GM19397 (cell line): ENCODE measurements around the gene IKZF5.

Experiments used
- ATAC-seq: cut with Tn5 transposase; IDR thresholded peaks from one replicate; pipeline ENCODE4 v1.9.1; 2021; ENCODE audit warnings: mild to moderate bottlenecking, moderate library complexity; ENCODE audit not compliant: unreplicated experiment

The IKZF5 gene, protein sequence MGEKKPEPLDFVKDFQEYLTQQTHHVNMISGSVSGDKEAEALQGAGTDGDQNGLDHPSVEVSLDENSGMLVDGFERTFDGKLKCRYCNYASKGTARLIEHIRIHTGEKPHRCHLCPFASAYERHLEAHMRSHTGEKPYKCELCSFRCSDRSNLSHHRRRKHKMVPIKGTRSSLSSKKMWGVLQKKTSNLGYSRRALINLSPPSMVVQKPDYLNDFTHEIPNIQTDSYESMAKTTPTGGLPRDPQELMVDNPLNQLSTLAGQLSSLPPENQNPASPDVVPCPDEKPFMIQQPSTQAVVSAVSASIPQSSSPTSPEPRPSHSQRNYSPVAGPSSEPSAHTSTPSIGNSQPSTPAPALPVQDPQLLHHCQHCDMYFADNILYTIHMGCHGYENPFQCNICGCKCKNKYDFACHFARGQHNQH

DNA sequence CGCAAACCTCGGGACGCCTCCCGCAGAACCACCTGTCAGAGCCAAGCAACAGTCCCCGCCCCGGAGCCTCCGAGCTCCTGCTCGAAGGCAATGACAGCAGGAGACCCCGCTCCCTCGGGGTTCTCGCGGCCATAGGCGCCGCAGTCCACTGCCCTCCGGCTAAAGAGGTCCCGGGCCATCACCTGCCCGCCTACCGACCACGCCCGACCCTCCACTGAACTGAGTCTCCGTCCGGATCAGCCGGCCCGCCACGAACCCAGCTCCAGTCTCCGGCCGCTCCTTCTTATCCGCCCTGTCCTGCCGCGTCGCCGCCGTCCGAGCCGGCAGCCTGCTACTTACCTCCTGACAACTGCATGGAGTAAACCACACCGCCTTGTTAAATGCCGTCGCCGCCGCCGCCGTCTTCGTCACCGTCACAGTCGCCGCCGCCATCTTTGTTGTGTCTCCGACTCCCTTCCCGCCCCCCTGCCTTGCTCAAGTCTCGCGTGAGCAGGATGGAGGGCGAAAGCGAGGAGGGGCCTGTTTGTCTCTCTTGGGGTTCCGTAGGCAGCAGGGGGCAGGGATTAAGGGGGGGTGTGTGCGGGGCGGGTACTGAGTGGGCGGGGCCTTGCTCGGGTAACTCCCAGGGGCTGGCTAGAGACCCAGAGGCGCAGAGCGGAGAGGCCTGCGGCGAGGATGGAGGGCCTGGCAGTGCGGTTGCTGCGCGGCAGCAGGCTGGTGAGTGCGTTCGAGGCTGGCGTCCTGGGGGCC, at the start of gene IKZF5, which contains the start of gene ACADSB:
Gene IKZF5, minus strand, starts transcription at position 441 of the 750 bp plus-strand sequence. CDS start 10,170 bp downstream, outside the sequence.
Gene ACADSB, plus strand, starts transcription at position 652 of the 750 bp plus-strand sequence. Its CDS starts 24 bp downstream, at position 676.
- peak; percentile 85 for ATAC-seq

- no peak for ATAC-seq
Measured at GRCh38 chr10:123057968-123058367, 49.4 kb upstream of the IKZF5 start.

DNA sequence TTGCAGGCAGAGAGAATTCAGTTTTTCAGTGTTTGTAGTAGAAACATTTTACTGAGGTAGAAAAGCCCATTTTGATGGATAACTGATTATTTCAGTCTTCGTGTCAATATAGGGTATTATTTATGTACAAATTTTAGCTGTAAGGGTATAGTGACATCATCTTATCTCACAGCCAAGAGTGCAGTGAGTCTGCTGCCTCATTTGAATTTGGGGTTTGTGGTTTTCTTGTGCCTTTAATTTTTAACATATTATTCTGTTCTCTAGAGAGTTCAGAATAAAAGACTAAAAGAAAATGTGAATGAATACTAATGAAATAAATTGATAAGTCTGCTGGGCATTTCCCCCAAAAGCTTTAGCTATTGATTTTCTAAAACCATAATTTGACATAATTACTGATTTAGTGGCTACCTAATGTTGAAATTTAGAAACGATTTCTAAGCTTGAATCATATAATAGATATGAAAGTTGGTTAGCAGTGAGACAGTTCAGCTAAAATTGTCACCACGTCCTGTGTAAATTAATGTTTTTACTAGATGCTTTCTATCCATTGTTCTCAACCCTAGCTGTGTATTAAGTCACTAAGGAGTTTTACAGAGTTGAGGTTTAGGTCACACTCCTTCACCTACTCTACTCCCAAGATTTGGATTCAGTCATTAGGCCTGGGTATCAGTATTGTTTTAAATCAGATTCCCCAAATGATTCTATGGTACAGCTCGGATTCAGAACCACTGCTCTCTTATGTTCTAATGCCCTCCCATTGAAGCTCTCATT, 37.6 kb upstream of the IKZF5 start:
- ATAC-seq: no peak

DNA sequence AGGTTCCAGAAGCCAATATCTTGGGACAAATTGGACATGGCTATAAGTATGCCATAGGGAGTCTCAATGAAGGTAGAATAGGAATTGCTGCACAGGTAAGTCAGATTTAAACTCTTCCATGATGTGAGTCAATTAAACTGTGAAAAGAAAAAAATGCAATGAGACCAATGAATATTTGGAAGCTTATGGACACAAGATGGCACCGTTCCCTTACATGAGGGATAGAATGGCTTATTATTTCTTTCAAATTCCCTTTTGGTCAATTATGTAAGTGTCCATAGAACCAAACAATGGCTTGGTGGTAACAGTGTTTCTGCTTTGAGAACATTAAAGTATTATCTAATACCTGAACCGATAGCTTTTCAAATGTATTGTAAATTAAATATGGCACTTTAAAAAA, 35.8 kb upstream of the IKZF5 start:
- ATAC-seq: no peak

- peak; percentile 66 for ATAC-seq
Measured at GRCh38 chr10:123043409-123043925, 34.9 kb upstream of the IKZF5 start.

DNA sequence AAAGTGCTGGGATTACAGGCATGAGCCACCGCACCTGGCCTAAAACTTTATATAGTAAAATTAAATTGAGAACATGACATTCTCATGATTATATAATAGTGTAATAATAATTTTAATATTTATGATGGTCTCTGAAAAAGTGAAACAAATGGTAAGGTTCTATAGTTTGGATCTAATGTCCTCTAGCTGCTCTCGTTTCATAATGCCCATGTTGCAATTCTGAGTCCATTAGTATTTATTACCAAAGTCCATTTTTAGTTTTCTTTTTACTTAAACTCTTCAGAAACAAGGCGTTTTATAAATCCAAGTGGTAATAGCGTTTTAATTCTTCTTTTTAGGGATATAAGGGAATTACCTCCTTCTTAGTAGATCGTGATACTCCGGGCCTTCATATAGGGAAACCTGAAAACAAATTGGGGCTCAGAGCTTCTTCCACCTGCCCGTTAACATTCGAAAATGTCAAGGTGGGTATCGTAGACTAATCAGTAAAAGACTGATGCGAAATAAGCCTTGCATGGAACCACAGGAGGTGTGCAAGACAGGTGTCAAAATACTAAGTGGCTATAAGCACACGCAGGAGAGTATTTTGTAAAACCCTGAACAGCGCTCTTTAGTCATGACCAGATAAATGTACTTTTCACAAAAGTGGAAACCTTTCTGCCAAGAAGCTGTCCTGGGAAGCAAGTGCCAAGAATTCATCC, 34.3 kb upstream of the IKZF5 start:
- no peak for ATAC-seq

DNA sequence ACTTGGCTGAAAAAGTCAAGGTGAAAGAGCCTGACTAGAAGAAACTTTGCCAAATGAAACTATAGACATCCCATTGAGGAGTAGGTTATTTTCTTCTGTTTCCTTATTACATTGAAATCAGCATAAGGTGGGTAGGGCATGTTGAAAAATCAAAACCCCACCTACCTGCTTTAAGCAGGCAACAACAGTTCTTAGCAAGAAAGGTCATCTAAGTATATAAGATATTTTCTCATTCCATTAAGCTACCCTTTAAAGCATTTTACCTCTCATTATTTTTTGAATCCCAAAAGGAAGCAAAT, 31.0 kb upstream of the IKZF5 start:
- no peak for ATAC-seq

DNA sequence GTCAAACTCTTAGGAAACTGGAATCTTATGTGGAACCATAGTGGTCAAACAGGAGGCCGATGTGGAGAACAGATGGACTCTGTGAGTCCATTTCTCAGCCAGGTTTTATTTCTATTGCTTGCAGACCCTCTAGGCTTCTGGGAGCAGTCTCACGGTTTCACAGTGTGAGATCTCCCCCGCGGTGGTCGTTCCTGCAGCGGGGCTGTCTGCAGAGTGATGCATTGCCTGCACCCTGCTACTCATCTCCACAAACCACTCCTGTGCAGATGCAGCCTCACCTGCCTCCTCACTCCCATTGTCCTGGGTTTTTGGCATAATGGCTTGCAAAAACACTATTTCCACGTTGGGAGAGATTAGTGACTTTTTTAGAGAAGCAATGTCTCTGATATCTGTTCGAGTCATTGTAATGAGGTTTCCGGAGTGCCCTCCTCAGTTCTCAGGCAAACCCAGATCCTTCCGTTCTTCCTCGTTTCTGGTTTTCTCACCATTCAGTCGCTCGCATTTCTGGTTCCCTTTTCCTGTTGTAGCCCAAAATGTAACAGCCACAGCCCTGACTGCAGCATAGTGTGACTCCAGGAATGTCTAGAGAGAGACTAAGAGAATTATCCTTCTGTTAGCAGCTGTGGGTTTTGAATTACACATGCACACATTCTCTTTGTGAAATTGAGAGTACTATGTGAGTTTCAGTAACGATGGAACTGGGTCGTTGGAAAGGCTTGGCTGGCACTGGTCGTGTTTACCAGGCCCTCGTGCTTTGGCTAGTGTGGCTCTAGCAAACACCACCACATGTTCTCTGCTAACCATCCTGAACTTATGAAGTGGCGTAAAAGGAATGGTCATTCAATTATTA, 30.4 kb upstream of the IKZF5 start:
- ATAC-seq: no peak

DNA sequence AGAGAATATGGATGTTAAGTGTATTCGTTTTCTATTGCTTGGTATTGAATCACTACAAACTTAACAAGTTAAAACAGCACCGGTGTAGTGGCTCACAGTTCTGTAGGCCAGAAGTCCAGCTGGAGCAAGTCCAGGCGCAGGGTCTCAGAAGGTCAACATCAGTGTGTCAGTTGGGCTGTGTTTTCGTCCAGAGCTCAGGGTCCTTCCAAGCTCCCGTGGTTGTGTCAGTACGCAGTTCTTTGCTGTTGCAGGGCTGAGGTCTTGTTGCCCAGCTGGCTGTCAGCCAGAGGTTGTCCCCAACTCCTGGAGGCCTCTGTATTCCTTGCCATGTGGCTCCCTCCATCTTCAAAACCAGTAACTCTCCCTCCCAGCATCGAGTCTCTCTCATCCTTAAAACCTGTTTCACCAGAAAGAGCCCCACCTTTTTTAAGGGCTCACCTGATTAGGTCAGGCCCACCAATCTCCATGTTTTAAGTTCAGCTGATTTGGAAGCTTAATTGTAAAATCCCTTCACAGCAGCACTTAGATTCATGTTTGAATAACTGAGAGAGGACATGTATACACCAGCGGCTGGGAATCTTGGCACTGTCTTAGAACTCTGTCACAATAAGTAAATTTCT, 27.0 kb upstream of the IKZF5 start:
- ATAC-seq: no peak

GRCh38 chr10:123034332-123034731, 25.7 kb upstream of the IKZF5 start:
- no peak for ATAC-seq

DNA sequence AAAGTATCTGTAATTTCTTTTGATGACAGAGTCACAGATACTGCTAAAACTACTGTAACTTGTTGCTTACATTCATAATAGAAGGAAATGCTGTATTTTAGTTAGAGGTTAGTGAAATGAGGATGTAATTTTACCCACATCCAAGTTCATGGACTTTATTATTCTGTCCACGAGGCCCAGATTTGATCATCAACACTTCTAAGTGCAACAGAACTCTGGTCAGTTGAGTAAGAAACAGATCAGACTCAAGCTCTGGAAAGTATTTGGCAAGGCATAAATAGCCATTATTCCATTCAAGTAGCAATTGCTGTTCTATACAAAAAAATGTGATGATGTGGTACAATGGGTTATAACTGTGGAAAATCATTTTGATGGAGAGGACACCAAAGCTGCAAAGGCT, 22.5 kb upstream of the IKZF5 start:
- no peak for ATAC-seq

DNA sequence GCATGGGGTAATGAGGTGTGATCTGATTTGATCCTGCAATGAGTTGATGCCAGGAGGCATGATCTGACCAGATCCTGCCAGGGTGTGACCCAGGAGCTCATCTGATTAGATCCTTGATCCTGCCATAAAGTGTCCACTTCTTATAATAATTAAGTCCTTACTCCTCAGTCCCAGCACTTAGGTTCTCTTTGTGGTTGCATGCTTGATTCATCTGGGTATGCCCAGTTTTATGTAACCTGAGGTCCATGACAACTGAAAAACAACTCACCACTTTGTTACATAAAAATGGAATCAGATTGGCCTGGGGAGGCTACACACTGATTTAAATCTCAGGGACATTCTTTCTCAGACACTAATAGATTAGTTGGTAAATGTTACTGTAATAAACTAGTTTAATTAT, 19.3 kb upstream of the IKZF5 start:
- no peak for ATAC-seq

GRCh38 chr10:123026302-123026701, 17.7 kb upstream of the IKZF5 start:
- ATAC-seq: no peak

- ATAC-seq: no peak
Measured at GRCh38 chr10:123024540-123024939, 15.9 kb upstream of the IKZF5 start.

DNA sequence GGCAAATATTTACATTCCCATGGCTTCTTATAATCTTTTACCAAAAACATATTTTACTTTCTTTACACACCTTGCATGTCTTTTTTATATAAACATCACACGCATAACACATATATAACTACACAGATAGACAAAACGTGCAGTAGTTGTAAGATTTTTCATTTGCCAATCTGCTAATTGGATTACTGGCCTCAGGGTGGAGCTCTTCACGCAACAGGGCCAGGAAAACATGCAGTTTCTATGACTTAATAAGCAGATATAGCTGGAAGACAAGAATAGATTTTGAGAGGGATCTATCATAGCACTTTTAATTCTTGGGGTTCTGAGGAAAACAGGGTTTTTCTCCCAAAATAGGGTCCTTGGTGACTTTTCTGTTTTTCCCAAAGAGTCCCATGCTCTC, 12.9 kb upstream of the IKZF5 start:
- ATAC-seq: no peak

DNA sequence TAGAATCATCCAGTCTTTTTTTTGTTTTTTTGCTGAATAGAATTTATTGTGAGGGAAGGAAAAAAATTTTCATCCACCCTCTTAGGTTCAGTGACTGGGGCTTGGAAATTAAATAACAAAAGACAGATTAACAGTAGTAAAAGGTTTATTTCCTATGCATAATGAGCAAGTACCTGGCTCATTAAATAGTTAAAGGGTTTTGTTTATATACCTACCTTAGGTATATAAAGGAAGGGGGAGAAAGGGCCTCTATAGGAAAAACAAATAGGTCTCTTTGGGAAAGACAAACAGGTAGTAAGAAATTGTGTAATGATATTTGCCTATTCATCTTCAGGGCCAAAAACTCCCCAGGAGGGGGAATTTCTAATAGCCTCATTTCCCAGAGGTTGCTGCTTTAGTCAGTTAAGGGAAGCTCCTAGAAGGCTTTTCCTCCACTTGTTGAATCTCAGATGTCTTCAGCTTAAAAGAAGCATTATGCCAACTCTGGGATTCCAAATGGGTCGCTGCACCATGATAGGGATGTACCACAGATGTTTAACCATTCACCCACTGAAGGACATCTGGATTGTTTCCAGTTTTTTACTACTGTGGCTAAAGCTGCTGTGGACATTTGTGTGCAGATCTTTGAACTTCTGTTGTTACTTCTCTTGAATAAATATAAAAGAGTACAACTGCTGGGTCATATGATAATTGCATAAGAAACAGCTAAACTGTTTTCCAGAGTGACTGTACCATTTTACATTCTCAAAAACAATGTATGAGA, 11.5 kb upstream of the IKZF5 start:
- no peak for ATAC-seq

DNA sequence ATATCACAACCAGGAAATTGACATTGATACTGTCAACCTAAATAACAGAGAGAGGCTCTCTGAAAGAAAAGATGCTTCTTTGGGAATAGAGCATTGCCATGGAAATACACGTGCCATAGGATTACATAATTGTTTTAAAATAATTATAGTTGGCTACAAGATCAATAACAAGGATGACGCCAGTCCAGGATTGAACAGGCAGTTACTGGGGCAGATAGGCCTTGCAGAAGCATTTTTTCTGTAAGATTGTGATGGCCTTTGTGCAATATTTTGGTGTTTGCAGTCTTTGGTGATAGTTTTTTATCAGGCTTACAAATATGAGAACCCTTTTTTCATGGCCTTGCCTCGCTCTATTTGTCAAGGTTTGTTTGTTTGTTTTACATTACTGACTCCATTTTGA, 10.7 kb upstream of the IKZF5 start:
- no peak for ATAC-seq

GRCh38 chr10:123018531-123018930, 9.9 kb upstream of the IKZF5 start:
- no peak for ATAC-seq
